Islet of Langerhans (tissue), 1 donor: Measurements from ENCODE around the gene CAMTA1.
"Not testable (repeated sequence)": the region's sequence is repeated elsewhere in the genome, so short reads cannot be mapped to it uniquely, and the experiment has no call there.

Experiments used
- FAIRE-seq: peaks from one replicate; lab custom pipeline; 2011; peaks lifted over from hg19 to GRCh38; lab: Jason Lieb, UNC

CAMTA1 gene

GRCh38 chr1:7374563-7375160, 589.4 kb downstream of the CAMTA1 start:
- no peak for FAIRE-seq

DNA sequence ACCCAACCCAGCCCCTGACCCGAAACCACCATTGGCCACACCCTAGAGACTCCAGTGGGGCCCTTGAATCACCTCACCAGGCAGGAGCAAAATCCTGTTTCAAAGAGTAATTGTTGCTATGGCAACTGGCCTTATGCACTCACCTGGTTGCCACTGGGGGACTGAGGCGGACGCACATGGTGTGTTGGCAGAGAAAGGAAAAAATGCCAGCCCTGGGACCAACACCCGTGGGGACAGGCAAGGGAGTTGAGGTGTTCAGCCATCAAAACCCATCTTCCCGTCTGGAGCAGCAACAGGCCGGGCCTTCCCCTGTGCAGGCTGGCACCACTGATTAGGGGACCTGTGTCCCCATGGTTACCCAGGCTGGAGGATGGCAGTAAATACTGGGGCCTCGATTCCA, 590.1 kb downstream of the CAMTA1 start:
- no peak for FAIRE-seq

- no peak for FAIRE-seq
These were observed 590.8 kb downstream of the CAMTA1 start for GRCh38 chr1:7375781-7376660.

DNA sequence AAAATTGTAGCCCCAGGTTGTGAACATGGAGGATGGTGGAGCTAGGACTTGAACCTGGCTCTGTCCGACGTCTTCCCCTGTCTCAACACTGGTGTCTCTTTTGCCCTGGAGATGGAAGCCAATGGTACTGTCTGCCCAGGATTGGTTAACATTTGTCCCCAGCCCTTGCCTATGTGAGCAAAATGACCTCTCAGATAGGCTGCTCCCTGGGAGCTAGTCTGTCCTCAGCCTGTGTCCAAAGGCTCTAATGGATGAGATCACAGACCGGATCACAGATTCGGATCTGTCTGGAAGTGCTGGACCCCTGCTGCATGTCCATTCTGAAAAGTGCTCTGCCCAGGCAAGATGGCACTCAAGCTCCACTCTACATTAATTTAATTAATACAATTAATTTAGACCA, 591.4 kb downstream of the CAMTA1 start:
- no peak for FAIRE-seq

DNA sequence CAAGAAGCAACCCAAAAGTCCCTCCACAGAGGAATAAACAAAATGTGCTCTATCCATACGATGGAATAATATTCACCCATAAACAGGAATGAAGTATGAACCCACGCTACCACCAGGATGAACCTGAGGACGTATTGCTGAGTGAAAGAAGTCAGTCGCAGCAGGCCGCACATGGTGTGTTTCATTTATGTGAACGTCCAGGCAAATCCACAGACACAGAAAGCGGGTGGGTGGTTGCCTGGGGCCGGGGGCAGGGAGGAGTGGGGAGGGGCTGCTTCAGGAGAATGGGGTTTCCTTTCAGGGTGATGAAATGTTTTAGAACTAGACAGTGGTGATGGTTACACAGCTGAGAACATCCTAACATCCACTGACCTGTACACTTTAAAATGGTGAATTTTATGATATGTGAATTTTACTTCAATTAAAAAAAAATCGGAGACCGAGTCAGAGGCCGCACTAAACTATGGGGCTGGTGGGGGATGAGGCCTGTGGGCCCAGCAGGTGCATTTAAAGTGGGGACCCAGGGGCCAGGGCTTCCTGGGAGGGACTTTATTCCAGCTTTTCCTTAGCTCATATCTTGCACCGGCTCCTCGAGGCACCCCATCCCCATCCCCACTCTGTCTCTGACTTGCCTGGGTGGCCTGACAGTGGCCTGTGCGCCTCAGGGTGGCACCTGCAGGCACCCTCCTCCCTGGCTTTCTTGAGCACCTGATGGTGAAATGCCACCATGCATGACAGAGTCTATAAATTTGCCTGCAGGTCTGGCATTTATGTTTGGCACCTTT, 593.3 kb downstream of the CAMTA1 start:
- no peak for FAIRE-seq

DNA sequence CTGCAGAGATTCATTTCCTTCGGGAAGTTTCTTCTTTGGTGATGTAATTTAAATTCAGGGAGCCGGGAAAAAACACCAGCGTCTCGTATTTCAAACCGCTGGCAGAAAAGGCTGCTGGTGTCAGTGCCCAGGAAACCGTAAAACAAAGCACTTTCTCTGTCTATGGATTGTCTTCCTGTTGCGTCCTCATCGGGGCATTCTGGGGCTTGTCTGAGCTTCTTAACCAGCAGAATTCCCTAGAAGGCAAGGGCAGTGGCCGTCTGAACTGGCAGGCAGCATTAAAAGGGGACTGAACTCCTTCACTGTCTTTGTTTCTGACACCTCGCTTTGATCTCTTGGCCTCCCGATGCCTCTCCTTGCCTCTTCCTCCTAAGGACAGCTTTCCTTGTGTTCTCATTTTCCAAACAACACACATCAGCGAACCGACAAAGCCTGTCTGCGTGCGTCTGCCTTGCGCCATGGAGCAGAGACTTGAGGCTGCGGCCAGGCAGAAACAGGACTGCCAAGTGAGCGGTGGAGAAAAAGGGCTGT, 594.3 kb downstream of the CAMTA1 start:
- FAIRE-seq = no peak

DNA sequence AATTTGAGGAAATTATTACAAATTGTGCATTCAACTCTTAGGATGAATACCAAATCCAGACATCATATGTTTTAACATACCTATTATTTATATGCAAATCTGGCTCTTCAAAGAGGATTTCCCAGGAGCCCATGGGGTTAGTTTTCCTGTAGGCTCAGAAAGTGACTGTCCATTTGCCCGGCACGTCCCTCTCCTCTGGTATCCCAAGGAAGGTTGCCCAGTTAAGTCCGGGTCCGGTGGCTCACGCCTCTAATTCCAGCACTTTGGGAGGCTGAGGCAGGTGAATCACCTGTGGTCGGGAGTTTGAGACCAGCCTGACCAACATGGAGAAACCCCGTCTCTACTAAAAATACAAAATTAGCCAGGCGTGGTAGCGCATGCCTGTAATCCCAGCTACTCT, 594.8 kb downstream of the CAMTA1 start:
- not testable (repeated sequence) for FAIRE-seq

DNA sequence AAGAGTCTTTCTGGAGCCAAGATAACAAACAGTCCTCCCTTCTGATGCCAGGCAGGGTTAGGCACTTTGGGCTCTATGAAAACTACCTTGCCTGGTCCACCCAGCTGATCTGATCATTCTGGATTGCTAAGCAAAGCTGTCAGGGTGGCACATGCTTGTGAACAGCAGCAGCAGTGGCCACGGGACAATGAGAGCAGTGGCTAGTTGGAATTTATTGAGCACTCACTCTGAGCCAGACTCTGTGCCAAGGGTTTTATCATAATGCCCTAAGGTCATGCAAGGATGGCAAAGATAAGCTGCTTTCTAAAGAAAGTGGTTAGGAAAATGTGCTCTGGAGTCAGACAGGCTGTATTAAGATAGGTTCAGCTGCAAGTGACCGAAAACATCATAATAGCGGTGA, 595.5 kb downstream of the CAMTA1 start:
- no peak for FAIRE-seq

DNA sequence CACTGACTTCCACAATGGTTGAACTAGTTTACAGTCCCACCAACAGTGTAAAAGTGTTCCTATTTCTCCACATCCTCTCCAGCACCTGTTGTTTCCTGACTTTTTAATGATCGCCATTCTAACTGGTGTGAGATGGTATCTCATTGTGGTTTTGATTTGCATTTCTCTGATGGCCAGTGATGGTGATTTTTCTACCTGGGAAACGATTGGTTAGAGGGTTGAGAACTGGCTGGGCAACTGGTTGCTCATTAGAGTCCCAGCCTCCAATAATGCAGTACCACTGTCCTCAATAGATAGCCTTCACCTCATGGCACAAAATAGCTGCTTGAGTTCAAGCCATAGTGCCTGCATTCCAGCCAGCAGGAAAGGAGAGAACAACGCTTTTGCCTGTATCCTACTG, 596.5 kb downstream of the CAMTA1 start:
- FAIRE-seq = not testable (repeated sequence)

- FAIRE-seq = no peak
These were observed 597.7 kb downstream of the CAMTA1 start for GRCh38 chr1:7382971-7383370.

GRCh38 chr1:7383671-7384520, 598.6 kb downstream of the CAMTA1 start:
- FAIRE-seq = no peak

- FAIRE-seq = no peak
These were observed 599.4 kb downstream of the CAMTA1 start for GRCh38 chr1:7384679-7385078.

- no peak for FAIRE-seq
These were observed 600.4 kb downstream of the CAMTA1 start for GRCh38 chr1:7385471-7386225.

- FAIRE-seq = no peak
These were observed 601.2 kb downstream of the CAMTA1 start for GRCh38 chr1:7386226-7387052.

GRCh38 chr1:7387053-7387927, 602.0 kb downstream of the CAMTA1 start:
- FAIRE-seq = no peak

DNA sequence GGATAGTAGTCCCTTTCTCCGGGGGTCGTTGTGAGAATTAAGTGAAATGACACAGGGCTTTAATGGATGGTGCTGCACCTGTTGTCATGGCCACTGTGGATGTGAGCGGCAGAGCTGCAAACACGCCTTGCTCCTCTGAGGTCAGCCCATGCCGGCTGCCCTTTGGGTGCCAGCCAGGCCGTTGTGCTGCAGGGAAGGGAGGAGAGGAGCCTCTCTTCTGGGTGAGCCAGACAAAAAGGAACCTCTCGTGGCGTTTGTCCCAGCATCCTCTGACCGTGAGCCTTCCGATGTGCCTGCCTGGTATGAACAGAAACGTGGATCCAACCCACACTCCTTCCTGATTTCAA, 602.9 kb downstream of the CAMTA1 start:
- FAIRE-seq = no peak

DNA sequence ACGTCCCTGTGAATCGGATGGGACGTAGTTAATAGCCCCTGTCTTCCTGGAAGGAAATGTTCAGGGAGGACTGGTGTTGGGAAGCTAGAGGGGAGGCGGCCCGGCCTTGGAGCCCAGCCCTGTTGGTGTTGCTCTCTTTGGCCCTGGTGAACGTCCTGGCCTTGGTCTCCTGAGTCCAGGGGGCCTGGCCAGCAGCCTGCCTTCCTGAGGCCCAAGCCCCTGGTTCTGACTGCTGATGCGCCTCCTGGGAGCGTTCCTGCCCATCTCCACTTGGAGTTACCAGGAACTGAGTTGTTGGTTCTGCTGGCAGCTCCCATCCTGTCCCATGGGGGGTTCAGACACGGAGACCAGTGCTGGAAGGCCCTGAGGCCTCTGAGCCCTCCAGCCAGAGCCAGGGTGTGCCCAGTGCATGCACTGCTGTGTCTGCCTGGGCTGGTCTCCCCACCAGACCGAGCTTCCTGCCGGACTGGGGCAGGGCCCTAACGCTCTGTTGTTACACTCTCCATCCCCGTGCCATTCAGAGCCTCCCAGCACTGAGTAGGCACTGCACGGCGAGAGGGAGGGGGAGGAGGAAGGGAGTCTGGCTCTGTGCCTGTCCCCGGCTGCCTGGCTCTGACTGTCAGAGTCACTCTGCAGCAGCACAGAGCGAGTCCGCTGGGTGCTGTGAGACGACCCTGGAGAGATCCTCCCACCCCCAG, 603.4 kb downstream of the CAMTA1 start:
- FAIRE-seq = no peak

DNA sequence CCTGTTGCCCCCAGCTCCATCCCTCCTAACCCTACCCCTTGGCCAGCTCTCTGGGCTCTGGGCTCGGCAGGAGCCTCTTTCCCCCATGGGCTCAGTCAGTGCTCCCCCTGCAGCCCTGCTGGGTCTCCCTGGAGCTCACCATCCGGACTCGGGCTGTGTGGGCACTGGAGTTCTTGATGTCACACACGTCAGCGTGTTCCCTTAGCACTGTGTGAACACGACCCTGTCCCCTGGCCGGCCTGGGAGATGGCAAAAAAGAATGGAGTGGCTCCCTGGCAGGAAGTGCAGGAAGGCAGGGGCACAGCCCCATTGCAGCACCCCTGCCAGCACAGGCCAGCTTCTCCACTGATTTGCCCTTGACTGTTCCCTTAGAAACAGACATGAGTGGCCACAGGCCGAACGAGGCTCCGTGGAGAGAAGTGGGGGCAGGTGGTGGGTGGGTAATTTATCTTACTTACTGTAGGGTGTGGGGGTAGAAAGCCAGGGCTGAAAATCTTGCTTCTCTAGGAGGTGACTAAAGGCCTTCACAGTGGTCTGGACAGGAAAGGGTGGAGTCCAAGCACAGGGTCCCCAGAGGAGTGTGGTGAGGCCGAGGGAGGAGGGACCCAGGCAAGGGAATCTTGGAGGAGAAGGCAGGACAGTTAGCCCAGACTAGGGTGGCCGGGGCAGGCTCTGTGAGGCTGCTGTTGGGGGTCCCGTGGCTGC, 604.1 kb downstream of the CAMTA1 start:
- no peak for FAIRE-seq
